Activated T-helper 9 cell treated with anti-CD3 and anti-CD28 coated beads, Interleukin-2, amount 50 U/mL, for 16 hours (primary cell): Measurements from ENCODE around the gene GSAP.
A peak's percentile ranks its signal among the peaks of the same experiment; 100 is the strongest.

ENCODE experiments used
- DNase-seq: peaks from one replicate; pipeline ENCODE4 v3.0.0-alpha.2; 2020; ENCODE audit warnings: low read depth

Gene GSAP

DNA sequence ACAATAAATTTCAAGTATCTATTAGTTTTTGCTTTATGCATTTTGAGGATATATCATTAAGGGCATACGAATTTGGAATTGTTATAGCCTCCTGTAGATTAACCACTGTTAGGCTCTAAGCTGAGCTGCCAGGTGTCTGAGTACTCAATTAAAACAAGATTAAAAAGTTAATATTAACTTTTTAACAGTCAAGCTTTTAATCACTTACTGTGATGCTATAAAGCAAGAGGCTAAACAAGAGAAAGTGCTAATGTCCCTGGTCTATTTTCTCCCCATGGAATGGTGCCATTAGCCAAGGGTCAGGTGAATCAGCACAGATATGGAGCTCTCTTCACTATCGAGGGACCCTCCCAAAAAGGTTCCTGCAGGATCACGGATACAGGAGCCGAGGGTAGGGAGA, 9.7 kb downstream of the GSAP start:
- DNase-seq = no peak

DNA sequence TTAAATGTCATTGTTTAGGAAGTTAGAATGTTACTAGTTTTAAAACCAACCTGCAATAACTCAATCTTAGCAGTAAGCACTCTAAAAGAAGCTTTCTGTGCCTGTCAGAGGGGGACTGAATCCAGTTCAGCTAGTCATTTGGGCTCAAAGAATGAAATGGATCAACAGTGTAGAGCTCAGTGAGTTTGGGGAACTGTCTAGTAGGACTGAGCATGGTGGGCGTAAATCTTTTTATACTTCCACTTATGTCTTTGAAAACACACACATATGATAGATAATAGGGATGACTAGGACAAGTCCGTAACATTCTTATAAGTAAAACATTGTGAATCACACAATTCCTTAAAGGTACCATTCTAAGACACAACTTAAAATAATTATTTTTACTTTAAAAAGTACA, 11.5 kb downstream of the GSAP start:
- DNase-seq = no peak

DNA sequence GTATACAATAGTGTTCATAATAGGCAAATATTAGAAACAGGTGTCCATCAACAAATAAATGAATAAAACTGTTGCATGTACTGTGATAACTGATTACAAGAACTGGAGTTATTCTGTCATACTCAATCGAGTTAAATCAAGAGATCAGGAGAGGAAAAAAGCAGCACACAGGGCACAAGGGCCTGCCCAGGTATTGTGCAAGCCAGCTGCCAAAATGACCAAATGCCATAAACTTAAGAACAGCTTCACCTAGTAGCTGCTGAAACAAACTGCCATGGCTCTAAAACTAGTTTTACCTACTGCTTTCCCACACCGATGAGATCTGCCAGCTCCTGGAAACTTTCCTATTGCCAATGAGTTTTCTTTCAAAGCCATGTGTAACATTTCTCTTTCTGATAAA, 12.2 kb downstream of the GSAP start:
- DNase-seq = no peak

DNA sequence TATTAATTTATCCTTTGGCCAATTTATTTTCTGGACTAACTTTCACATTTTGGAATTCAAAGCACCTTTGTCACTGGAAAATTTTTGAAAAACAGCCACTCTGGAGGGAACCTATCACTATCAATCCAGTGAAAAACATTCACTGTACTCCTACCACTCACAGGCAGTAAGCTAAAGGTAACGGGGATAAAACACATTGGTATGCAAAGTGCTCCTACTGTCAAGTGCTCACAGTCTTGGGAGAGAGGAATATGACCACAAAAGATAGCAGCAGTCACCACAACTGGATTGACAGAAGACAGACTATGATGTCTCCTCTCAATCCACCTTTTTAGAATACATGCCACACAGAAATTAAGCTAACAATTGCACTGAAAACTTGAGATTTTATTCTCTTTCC, 13.3 kb downstream of the GSAP start:
- no peak for DNase-seq

DNA sequence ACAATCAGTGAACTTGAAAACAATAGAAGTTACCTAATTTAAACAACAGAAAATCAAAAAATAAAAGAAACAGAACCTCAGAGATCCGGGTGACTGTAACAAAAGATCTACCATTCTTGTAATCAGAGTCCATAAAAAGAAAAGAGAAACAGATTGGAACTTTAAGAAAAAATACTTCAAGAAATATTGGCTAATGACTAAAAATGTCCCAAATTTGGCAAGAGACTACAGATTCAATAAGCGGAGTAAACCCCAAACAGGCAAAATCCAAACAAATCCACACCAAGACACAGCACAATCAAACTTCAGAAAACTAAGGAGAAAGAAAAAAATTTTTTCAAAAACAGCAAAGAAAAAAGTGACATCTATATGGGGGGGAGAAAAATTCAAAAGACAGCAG, 15.1 kb downstream of the GSAP start:
- no peak for DNase-seq

DNA sequence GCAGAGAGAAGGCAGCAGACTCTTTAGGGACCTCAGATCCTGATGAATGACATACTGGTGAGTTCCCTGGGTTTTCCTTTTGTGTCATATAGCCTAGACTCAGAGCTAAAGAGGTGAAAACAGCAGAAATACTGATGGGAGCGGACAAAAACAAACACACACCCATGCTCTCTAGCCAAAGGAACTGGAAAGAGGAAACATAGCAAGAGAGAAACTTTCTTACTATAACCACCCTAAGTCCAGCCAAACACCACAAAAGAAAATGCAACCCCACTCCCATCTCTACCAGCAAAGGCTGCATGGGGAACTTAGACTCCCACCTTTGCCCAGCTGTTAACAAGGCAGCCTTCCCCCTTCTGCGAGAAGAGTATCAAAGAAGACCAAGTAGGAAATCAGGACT, 16.3 kb downstream of the GSAP start:
- DNase-seq = no peak

DNA sequence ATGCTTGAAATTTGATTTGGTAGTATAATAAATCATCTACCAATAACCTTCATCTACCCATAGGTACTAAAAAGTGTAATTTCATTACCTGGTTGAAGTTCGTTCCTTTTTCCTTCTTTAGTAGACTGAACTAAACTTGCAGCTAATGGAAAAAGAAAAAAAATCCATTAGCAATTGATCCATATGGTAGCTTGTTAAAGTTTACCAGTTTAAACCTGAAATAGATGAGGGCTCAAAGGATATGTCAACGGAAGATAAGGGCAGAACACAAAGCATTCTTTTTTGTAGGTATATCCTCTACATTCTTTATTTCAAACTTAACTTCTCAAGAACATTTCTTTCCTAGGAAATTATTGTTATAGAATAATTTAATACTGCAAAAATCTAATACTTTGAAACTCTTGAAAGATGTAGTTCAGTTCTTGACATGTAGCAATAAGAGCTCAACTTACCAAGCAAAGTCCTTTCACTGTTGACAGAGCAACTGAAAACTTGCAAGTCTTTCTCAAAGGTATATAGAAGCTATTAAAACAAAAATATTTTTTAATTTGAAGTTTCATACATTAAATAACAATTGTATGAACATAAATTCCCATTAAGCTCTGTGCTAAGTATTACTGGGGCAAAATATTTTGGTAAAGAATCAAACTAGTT, 19.1 kb downstream of the GSAP start:
- DNase-seq = no peak

DNA sequence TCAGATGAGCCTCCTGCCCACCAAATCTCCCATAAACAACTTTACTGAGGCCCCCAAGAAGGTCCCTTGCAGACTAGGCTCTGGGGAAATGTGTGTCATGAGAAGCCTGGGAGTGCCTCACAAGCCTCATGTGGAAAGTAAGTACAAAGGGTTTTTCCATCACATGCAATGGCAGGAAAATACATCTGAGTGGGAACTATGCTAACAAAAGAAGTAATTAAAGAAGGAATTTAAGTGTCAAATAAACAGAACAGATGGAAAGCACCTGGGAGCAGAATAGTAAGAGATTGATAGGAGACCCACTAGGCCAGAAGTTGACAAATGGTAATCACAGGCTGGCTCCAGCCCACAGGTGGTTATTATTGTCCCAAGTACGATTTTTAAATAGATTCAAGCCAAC, 20.5 kb downstream of the GSAP start:
- no peak for DNase-seq

DNA sequence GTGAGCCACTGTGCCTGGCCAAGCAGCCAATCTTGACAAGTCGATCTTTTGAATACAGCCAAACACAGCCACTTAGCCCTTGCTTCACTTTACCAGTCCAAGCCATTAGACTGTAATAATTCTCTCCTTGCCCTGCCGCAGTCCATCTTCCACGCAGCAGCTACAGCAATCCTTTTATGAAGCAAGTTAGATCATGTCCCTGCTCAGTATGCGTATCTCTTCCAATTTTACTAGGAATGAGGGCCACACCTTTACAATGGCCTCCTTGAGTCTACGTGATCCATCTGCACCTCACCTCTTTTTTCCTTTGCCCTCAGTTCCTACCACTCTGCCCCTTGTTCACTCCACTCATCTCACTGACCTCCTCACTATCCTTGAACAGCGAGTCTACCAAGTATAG, 22.2 kb downstream of the GSAP start:
- DNase-seq = no peak

DNA sequence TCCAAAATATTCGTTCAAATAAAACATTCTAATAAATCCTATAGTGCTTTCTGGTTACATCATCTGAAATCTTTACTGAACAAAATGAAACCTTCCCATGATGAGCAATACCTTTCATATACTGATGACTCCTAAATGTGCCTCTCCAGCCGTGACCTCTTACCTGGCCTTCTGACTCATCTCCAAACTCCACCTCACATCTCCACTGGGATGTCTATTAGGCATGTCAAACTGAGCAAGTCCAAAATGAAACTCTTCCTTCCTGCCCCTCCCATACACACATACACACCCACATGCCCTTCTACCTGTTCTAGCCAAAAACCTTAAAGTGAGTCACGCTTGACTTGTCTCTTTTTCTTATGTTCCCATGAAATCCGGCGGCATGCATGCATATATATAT, 22.9 kb downstream of the GSAP start:
- DNase-seq = peak; percentile 20

DNA sequence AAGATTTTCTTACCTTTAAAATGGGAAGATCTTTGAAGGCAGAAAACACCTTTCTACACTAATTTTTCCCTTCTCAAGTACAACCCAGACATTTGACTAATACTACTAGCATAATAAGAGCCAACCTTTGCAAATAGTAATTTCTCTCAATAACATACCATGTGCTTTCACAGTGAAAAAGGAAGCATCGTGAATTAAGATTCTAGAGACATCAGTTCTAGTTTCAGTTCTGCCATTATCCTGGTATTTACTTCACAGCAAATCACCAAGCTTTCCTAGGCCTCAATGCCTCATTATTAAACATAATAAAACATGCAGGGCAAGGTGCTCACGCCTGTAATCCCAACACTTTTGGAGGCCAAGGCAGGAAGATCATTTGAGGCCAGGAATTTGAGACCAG, 24.9 kb downstream of the GSAP start:
- DNase-seq = no peak

DNA sequence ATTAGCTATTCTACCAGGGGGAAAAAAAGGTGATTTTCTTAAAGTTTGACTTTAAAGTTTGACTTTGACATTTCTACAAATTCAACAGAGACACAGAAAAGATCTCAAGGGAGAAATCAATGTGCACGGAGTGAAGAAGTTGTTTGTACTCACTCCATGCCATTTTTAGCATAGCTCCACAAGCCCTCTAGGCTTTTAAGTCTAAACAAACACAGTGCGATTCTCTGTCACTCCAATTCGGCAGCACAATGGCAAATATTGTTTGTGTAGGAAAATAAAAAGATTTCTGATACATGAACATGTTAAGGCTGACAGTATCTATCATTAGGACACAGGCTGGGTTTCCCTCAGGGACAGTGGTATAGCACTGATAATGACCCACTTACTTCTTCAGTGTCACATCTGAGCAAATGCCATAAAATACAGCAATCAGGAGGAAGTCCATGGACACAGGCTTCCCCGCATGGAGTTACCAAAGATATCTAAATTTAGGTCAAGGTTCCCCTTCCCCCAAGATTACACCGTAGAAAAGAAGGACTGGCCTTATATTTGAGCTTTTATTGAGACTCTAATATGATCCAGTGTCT, 28.0 kb downstream of the GSAP start:
- no peak for DNase-seq

DNA sequence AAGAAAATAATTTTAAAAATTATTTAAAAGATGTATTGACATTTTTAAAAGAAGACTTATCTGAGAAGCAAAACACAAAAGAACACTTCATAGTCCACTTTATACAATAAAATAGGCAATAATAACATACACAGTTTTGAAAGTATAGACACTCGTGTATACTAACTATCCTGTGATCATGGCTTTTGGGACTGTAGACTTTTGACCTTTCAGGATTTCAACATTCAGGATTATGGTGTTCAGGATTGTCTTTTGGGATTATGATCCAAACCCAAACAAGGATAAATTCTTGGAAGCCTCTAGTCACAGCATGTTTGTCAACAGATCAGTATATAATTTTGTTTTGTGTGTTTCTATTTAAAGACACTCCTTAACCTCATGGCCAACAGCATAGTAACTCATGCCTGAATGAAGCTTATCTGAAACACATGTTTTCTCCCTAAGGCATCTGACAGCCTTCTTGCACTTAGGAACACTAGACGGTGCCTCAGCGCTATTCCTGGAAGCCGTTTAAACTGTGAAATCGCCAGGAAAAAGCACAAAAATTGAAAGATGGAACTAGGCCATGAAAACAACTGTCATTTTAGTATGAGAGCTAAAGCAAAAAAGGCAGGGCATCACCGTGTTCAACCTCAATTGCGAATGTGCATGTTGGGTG, 29.9 kb downstream of the GSAP start:
- no peak for DNase-seq

DNA sequence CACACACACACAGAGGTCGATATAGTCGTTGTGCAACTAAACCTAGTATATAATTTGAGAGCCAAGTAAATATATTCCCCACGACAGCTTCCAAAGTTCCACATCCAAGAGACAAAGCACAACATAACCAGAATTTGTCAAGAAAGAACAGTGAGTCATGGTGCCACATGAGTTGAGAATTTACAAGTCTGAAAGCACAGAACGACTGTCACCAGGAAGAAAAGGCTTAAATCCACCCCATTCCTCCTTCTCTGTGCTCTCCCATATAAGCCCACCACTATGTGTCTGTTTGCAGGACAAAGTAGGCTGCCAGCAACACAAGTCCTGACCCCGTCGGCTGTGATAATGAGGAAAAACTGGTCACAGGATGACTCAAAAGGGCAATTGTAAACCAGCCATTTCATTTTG, 32.8 kb downstream of the GSAP start:
- no peak for DNase-seq

DNA sequence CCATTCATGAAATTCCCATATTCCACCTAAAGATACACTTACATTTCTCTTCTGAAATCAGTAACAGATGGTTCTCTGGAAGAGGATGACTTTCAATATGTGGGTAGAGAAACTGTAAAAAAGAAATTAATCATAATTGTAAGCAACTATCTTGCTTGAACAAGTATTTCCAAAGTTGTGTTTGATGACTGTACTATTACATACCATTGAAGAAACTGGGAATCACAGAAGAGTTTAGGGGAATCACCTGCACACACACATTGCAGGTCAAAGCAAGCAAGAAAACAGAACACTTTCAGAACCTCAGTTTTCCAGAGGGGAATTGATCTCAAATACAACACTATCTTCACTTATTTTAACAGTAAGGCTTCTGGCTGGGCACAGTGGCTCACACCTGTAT, 33.6 kb downstream of the GSAP start:
- no peak for DNase-seq

DNA sequence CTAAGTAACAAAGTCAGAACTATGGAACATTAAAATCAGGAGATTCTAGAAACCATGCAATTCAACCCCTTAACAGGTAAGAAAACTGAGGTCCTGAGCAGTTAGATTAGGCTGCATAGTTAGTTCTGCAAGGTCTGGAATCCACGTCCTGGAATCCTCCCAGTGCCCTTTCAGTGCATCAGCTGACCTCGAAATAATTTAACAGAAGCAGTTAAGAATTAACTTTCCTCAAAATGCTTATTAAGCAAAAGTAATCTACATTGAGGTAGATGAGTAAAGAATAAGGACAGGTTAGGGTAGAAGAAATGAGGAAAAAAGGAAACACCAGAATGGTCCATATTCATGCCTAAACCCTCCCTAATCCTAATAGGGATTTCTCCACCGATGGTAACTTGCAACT, 37.6 kb downstream of the GSAP start:
- DNase-seq = no peak

DNA sequence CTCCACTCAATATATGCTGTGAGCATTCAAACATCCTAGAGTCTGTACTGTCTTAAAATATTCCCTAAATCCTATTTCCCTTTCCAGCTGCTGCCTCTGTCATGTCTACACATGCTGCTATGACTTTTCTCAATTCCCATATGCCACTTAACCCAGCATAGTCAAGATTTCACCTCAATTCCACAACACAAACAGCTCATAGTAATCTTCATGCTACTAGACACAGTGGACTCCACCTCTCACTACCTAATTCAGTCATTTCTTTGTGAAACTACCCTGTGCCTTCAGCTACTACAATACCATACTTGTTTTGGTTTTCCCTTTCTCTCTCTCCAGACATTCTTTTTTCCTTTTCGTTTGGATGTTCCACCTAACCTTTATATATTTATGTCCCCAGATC, 45.5 kb downstream of the GSAP start:
- DNase-seq = no peak

DNA sequence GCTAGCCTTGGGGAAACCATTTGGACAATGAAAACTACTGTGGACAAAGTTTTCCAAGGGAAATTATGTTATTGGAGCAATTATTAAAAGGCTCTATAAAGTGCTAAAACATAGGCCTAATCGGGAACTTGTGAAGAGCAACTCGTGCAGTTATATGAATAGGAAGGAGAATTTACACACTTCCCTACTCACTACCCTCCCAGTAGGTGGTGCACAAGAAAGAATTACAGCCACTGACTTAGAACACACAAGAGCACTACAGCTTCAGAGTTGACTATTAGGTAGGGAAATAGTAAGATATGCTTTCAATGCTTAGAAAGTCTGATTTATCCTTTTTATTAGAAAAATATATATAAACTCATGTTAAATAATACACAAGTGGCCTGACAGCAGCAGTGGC, 47.2 kb downstream of the GSAP start:
- DNase-seq = no peak

DNA sequence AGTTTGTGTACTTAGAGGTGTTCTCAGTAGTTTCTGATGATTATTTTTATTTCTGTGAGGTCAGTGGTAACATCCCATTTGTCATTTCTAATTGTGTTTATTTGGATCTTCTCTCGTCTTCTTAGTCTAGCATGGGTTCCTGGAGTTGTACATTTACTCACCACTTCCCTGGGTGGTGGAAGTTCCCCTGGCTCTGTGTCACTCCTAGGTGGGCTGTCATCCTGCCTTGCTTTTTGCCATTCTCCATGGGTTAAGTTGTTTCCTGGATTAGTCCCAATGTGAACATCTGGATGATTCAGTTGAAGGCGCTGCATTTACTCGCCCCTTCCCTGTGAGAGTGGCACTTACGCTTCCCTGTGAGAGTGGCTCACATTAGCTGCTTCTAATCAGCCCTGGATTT, 48.2 kb downstream of the GSAP start:
- DNase-seq = no peak

DNA sequence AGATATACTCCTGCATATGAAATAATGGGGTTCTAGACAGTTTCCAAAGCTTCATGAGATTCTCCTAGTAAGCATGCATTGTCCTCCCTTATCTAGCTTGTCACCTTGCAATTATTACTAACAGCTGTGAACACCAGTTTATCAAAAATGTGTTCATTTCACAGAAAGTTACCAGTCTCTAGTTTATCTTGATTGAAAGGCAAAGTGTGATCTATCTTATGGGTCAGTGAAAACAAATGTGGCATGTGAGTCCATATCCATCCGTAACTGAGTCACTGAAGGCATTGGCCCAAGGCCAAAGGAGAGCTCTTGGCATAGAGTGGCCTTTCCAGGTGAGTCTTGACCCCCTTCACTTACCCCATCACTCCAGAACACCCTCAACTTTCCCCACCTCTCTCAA, 53.2 kb downstream of the GSAP start:
- no peak for DNase-seq

DNA sequence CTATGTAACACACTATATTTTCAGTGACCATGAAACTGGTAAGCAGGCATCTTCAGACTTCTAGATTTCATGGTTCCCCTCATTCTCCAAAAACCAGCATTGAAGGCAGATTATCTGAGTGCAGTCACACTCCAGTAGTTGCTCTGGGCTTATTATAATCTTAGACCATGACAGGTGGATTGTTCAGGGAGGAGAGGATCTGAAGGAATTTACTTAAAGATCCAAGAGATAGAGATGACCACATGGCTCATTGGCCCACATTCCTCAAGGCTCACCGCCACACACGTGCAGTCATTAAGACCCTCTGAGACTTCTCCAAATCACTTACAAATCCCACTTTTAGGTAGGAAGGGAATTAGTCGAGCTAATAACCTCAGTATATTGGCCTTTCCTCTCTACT, 55.2 kb downstream of the GSAP start:
- DNase-seq = no peak

DNA sequence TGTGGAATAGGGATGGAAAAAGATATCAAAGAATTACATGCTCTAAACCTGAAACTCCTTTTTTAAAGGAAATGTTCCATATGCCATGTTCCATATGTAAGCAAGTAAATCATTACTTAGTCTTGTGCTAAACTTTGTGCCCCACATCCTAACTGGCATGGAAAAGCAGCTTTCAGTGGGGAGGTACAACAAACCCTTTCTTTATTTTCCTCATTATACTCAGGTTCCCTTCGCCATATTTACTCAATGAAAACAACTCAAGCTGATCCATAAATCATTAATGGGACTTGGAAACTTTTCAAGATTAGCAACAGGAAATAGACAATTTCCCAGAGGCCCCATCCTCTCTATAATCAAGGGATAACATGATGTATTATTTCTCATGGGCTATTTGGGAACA, 56.0 kb downstream of the GSAP start:
- no peak for DNase-seq

DNA sequence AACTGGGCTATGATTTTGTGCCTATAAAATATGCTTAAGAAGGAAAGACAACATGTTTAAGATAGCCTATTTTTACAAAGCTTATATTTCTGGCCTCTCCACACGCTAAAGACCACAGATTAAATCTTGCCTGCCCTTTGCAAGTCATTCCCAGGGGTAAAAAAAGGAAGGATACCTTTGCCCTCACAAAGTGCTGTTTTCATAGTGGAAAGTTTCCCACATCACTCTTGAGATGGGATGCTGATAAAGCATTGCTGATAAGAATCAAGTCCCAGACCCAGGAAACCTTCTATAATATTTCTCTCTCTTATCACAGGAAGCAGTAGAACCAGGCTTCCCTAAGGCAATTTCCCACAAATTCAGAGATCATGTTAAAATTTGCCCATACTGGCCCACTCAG, 56.5 kb downstream of the GSAP start:
- DNase-seq = no peak

DNA sequence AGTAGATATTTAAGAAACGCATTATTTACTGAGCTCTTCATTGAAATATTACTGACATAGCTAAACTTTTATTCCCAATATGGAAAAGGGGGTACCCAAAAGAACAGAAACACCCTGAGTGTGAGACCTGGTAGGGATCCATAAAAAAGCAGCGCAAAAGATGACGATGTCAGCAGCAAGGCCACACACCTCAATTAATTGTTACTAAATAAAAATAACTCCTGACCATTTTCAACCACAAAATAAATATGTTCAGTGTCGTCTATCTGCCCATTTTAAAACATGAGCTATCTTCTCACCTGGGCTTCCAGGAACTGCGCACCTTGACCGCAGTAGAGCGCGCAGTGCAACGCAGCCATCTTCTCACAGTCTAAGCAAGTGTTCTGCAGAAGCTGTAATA, 61.2 kb downstream of the GSAP start:
- DNase-seq = no peak
